Measurements from ENCODE around the gene PRDM15. TPM values are rescaled to one million over a fixed set of nuclear protein-coding genes. Genes with fewer than 3 reads are reported as not detected.

PRDM15 gene
- total RNA-seq, 1 experiment from 2014 or later = 3.0 TPM

DNA sequence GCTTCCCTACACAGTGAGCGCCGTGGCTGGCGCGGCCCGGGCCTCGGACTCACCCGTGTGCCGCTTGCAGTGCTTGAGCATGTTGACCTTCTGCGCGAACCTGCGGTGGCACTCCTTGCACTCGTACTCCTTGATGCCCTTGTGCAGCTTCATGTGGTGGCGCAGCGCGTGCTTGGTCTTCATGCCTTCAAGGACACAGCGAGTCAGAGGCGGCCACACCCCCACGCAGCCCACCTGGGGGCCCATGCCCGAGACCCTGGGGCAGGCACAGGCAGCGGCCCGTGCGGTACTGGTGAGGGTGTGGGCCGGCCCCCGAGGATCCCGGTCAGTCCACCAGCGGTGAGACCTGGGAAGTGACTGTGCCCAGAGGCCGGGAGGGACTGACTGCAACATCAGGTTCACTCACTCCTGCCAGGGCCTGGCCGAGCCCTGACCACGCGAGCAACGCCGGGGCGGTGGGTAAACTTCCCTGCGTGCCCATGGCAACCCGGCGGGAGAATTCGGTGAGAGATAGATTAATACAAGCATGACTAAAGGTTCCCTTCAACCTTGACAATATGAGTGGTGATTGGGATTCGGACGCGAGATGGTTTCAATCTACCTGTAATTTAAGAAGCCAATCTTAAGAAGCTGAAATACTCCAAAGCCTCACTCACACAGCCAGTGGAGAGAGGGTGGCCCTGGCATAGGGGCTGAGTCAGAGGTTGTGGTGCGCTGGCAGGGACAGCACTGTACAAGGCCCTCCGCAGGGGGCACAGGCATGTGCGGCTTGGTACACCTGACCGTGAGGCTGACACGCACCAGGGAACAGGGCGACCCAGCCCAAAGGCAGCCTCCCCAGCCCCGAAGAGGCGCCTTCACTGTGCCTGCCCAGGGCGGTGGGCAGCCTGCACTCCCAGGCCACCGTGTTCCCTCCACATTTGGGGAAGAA, 63.2 kb downstream of the PRDM15 start:
- H3K4me2 ChIP-seq (ENCODE audit: low read depth, low read length, poor library complexity, severe bottlenecking) = no peak overlapping the region
- no peak overlapping the region for H3K4me3 ChIP-seq (ENCODE audit: low read length)
- H4K20me1 ChIP-seq (ENCODE audit: insufficient read depth, low read depth, low read length) = no peaks in the 10 kb centered on the region
- H3K4me1 ChIP-seq (ENCODE audit: low read length) = peaks cover 6% of the 10 kb centered on the region
- no peaks in the 10 kb centered on the region for H3K9me3 ChIP-seq (ENCODE audit: low read length)
- no peak for DNase-seq
- H3K9ac ChIP-seq (ENCODE audit: low read length) = no peak overlapping the region
- 0 out of 2 replicates have a peak, but pooled peaks cover 2% of the 10 kb centered on the region for H3K36me3 ChIP-seq (ENCODE audit: insufficient read depth, low read length)
- H3K27me3 ChIP-seq (ENCODE audit: low read length) = no peaks in the 10 kb centered on the region
- no peak overlapping the region for H3K27ac ChIP-seq (ENCODE audit: low read length)
- H3K79me2 ChIP-seq (ENCODE audit: low read length) = no peaks in the 10 kb centered on the region
- no peaks in the 10 kb centered on the region for H3K9me2 ChIP-seq (replicated peaks; ENCODE audit: insufficient read depth, low read length)
- H2AFZ ChIP-seq (ENCODE audit: low read length) = no peak overlapping the region

DNA sequence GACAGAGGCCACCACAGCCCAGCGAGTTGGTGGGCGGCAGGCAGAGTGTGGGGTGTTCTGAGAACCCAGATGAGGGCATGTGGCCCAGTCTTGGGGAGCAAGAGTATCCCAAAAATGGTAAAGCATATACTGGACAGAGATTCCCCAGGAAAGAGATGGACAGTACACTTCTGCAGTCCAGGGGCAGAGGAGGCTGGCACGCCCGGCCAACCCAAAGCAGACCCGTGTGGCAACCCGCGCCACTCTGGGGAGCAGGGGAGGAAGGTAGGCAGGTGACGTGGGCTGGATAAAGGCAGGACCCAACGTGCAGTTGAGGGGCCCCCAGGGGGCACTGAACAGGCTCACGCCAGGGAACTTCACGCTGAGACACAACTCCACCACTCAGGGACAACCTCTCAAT, 65.9 kb downstream of the PRDM15 start:
- no peak overlapping the region for H2AFZ ChIP-seq (ENCODE audit: low read length)
- no peaks in the 10 kb centered on the region for H3K27me3 ChIP-seq (ENCODE audit: low read length)
- no peak overlapping the region for H3K4me2 ChIP-seq (ENCODE audit: low read depth, low read length, poor library complexity, severe bottlenecking)
- no peaks in the 10 kb centered on the region for H3K79me2 ChIP-seq (ENCODE audit: low read length)
- H3K9me2 ChIP-seq (replicated peaks; ENCODE audit: insufficient read depth, low read length) = no peaks in the 10 kb centered on the region
- no peaks in the 10 kb centered on the region for H4K20me1 ChIP-seq (ENCODE audit: insufficient read depth, low read depth, low read length)
- H3K9ac ChIP-seq (ENCODE audit: low read length) = no peak overlapping the region
- no peak for DNase-seq
- H3K4me3 ChIP-seq (ENCODE audit: low read length) = no peak overlapping the region
- H3K36me3 ChIP-seq (ENCODE audit: insufficient read depth, low read length) = peaks cover 4% of the 10 kb centered on the region; the same call in 1 of the 2 replicates
- H3K9me3 ChIP-seq (ENCODE audit: low read length) = no peaks in the 10 kb centered on the region
- no peak overlapping the region for H3K27ac ChIP-seq (ENCODE audit: low read length)
- H3K4me1 ChIP-seq (ENCODE audit: low read length) = peaks cover 6% of the 10 kb centered on the region

DNA sequence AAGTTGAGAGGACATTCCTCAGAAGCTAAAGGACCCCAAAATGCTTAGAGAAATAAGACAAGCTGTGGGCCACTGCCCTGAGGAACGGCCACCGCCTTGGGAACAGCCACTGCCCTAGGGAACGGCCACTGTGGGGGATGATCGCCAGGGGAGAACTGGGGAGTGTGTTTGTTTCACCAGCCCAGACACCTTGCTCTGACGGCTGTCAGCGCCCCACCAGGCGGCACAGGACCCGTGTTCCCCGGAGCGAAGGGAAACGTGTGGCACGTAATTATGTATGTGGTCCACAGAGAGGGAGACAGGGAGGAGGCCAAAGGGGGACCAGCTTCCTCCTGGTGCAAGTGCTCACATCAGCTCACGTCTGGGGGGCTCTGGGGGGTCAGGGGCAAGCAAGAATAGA, 66.5 kb downstream of the PRDM15 start:
- no peaks in the 10 kb centered on the region for H4K20me1 ChIP-seq (ENCODE audit: insufficient read depth, low read depth, low read length)
- H2AFZ ChIP-seq (ENCODE audit: low read length) = no peak overlapping the region
- no peak overlapping the region for H3K4me3 ChIP-seq (ENCODE audit: low read length)
- peaks cover 6% of the 10 kb centered on the region for H3K4me1 ChIP-seq (ENCODE audit: low read length)
- no peaks in the 10 kb centered on the region for H3K79me2 ChIP-seq (ENCODE audit: low read length)
- H3K27me3 ChIP-seq (ENCODE audit: low read length) = no peaks in the 10 kb centered on the region
- no peak overlapping the region for H3K9ac ChIP-seq (ENCODE audit: low read length)
- DNase-seq = no peak
- no peaks in the 10 kb centered on the region for H3K9me3 ChIP-seq (ENCODE audit: low read length)
- H3K27ac ChIP-seq (ENCODE audit: low read length) = no peak overlapping the region
- no peaks in the 10 kb centered on the region for H3K9me2 ChIP-seq (replicated peaks; ENCODE audit: insufficient read depth, low read length)
- no peak overlapping the region for H3K4me2 ChIP-seq (ENCODE audit: low read depth, low read length, poor library complexity, severe bottlenecking)
- H3K36me3 ChIP-seq (ENCODE audit: insufficient read depth, low read length) = peaks cover 4% of the 10 kb centered on the region; the same call in 1 of the 2 replicates

DNA sequence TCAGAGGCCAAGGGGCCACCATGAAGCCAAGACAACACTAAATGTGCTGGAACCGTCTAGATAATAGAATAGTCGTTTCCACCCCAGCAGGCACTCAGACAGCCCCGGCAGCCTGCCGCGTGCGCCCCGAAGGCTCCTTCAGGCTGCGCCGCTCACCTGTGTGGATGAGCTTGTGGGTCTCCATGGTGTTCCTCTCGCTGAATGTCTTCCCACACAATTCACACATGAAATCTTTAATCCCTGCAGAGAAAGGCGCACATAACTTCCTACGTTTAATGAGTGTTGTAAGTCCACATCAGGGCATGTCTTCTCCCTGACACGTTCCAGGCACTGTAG, 68.6 kb downstream of the PRDM15 start:
- no peaks in the 10 kb centered on the region for H4K20me1 ChIP-seq (ENCODE audit: insufficient read depth, low read depth, low read length)
- peaks cover 4% of the 10 kb centered on the region; the same call in 1 of the 2 replicates for H3K9me3 ChIP-seq (ENCODE audit: low read length)
- H3K9ac ChIP-seq (ENCODE audit: low read length) = no peak overlapping the region
- no peaks in the 10 kb centered on the region for H3K9me2 ChIP-seq (replicated peaks; ENCODE audit: insufficient read depth, low read length)
- no peaks in the 10 kb centered on the region for H3K4me1 ChIP-seq (ENCODE audit: low read length)
- no peak overlapping the region for H3K4me2 ChIP-seq (ENCODE audit: low read depth, low read length, poor library complexity, severe bottlenecking)
- H3K79me2 ChIP-seq (ENCODE audit: low read length) = no peaks in the 10 kb centered on the region
- H3K27ac ChIP-seq (ENCODE audit: low read length) = no peak overlapping the region
- no peaks in the 10 kb centered on the region for H3K27me3 ChIP-seq (ENCODE audit: low read length)
- peaks cover 4% of the 10 kb centered on the region; the same call in 1 of the 2 replicates for H3K36me3 ChIP-seq (ENCODE audit: insufficient read depth, low read length)
- H2AFZ ChIP-seq (ENCODE audit: low read length) = no peak overlapping the region
- no peak for DNase-seq
- no peak overlapping the region for H3K4me3 ChIP-seq (ENCODE audit: low read length)

DNA sequence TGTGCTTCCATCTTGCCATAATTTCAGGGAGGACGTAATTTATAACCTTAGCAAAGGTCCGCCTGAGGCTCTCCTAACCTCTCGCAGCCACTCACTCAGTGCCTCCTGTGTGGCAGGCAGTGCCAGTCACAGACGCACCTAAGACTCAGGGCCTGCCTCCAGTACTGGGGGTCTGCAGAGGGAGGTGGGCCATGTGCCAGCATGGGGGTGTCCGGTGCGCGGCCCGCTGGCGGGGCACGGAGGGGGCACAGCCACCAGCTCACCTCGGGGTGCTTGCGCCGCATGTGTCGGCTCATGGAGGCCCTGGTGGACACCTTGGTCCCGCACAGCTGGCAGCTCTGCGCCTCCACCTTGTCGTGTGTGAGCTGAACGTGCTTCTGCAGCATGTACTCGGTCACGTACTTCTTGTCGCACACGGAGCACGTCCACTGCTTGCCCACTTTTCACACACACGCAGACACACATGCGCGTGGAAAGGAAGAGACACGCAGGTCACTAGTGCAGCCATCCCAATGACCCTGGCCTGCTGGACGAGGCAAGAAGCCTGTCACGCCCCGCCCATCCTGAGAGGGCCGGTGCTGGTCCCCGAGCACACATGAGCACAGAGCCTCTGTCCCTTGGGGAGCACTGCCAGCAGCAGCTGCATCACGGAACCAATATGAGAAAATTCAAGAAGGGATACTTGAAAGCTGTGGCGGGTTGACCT, 69.1 kb downstream of the PRDM15 start:
- H3K9me3 ChIP-seq (ENCODE audit: low read length) = peaks cover 4% of the 10 kb centered on the region; the same call in 1 of the 2 replicates

DNA sequence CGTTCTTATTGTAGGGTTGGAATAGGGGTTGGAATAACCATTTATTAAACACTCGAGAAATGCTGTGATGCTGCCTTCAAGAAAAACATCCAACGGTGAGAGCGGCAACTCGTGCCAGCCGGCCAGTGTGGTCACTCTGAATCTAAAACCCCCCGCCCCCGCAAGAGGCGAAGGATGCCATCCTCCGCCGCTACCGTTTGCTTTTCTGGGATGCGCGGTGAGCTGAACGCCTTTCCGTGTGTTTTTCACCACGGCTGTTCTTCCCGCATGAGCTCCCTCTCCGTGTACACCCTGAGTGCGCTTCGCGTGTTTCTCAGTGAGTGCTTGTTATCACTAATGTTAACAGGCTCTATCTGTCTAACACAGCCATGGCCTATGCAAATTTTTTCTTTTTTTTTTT, 70.3 kb downstream of the PRDM15 start:
- Histone ChIP-seq H3K4me2 (ENCODE audit: low read depth, low read length, poor library complexity, severe bottlenecking) (no peak overlapping the region), H3K36me3 (ENCODE audit: insufficient read depth, low read length) (peaks cover 4% of the 10 kb centered on the region; the same call in 1 of the 2 replicates), H3K4me1 (ENCODE audit: low read length) (no peaks in the 10 kb centered on the region), H3K79me2 (ENCODE audit: low read length) (no peaks in the 10 kb centered on the region), H4K20me1 (ENCODE audit: insufficient read depth, low read depth, low read length) (no peaks in the 10 kb centered on the region), H3K9ac (ENCODE audit: low read length) (no peak overlapping the region), H3K9me3 (ENCODE audit: low read length) (peaks cover 4% of the 10 kb centered on the region; the same call in 1 of the 2 replicates), H3K4me3 (ENCODE audit: low read length) (no peak overlapping the region), H3K27ac (ENCODE audit: low read length) (no peak overlapping the region), H3K27me3 (ENCODE audit: low read length) (no peaks in the 10 kb centered on the region), H2AFZ (ENCODE audit: low read length) (no peak overlapping the region), H3K9me2 (replicated peaks; ENCODE audit: insufficient read depth, low read length) (no peaks in the 10 kb centered on the region)
- no peak for DNase-seq

More for the DNA sequence above, 69.1 kb downstream of the PRDM15 start:
- H3K9ac ChIP-seq (ENCODE audit: low read length) = no peak overlapping the region
- H4K20me1 ChIP-seq (ENCODE audit: insufficient read depth, low read depth, low read length) = no peaks in the 10 kb centered on the region
- no peak overlapping the region for H3K4me2 ChIP-seq (ENCODE audit: low read depth, low read length, poor library complexity, severe bottlenecking)
- no peak overlapping the region for H3K4me3 ChIP-seq (ENCODE audit: low read length)
- H3K9me2 ChIP-seq (replicated peaks; ENCODE audit: insufficient read depth, low read length) = no peaks in the 10 kb centered on the region
- no peak overlapping the region for H3K27ac ChIP-seq (ENCODE audit: low read length)
- no peaks in the 10 kb centered on the region for H3K4me1 ChIP-seq (ENCODE audit: low read length)
- H2AFZ ChIP-seq (ENCODE audit: low read length) = no peak overlapping the region
- no peaks in the 10 kb centered on the region for H3K27me3 ChIP-seq (ENCODE audit: low read length)
- H3K79me2 ChIP-seq (ENCODE audit: low read length) = no peaks in the 10 kb centered on the region
- no peak for DNase-seq
- H3K36me3 ChIP-seq (ENCODE audit: insufficient read depth, low read length) = peaks cover 4% of the 10 kb centered on the region; the same call in 1 of the 2 replicates

DNA sequence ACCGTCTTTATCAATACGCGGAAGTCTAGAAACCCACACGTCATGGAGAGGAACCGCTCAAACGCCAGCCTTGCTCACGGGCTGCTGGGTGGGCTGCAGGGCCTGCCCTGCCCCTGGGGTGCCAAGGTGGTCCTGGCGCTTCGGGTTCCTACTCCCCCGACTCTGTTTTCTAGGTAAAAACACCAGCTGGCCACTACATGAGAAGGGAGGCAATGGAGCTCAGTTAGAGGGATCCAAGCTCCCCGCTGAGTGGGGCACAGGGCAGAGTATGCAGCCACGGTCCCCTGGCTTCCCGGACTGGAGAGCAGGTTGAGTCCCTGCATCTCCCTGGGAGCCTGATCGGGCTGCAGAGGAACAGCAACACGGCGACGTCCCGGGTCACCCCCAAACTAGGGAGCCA, 71.0 kb downstream of the PRDM15 start:
- Histone ChIP-seq H3K4me2 (ENCODE audit: low read depth, low read length, poor library complexity, severe bottlenecking) (no peak overlapping the region), H3K9me3 (ENCODE audit: low read length) (peaks cover 4% of the 10 kb centered on the region; the same call in 1 of the 2 replicates), H2AFZ (ENCODE audit: low read length) (no peak overlapping the region), H3K9ac (ENCODE audit: low read length) (no peak overlapping the region), H3K27me3 (ENCODE audit: low read length) (no peaks in the 10 kb centered on the region), H4K20me1 (ENCODE audit: insufficient read depth, low read depth, low read length) (no peaks in the 10 kb centered on the region), H3K9me2 (replicated peaks; ENCODE audit: insufficient read depth, low read length) (no peaks in the 10 kb centered on the region), H3K36me3 (ENCODE audit: insufficient read depth, low read length) (peaks cover 4% of the 10 kb centered on the region; the same call in 1 of the 2 replicates), H3K4me1 (ENCODE audit: low read length) (no peaks in the 10 kb centered on the region), H3K27ac (ENCODE audit: low read length) (no peak overlapping the region), H3K4me3 (ENCODE audit: low read length) (no peak overlapping the region), H3K79me2 (ENCODE audit: low read length) (no peaks in the 10 kb centered on the region)
- DNase-seq = no peak

DNA sequence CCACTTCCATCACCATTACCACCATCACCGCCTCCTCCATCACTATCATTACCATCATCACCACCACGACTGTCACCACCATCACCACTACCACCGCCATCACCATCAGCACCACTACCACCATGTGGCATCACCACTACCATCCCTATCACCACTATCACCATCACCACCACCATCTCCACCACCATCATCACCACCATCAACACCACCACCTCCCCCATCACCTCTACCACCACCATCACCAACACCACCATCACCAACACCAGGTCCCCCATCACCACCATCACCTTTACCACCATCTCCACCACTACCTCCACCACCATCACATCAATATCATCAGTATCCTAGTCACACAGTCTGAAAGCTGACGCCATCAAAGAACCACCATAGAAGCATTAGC, 72.4 kb downstream of the PRDM15 start:
- Histone ChIP-seq H3K9me2 (replicated peaks; ENCODE audit: insufficient read depth, low read length) (no peaks in the 10 kb centered on the region), H3K4me1 (ENCODE audit: low read length) (no peaks in the 10 kb centered on the region), H3K9me3 (ENCODE audit: low read length) (peaks cover 4% of the 10 kb centered on the region; the same call in 1 of the 2 replicates), H3K27me3 (ENCODE audit: low read length) (no peaks in the 10 kb centered on the region), H2AFZ (ENCODE audit: low read length) (no peak overlapping the region), H4K20me1 (ENCODE audit: insufficient read depth, low read depth, low read length) (no peaks in the 10 kb centered on the region), H3K36me3 (ENCODE audit: insufficient read depth, low read length) (peaks cover 4% of the 10 kb centered on the region; the same call in 1 of the 2 replicates), H3K79me2 (ENCODE audit: low read length) (no peaks in the 10 kb centered on the region), H3K4me2 (ENCODE audit: low read depth, low read length, poor library complexity, severe bottlenecking) (no peak overlapping the region), H3K9ac (ENCODE audit: low read length) (no peak overlapping the region), H3K4me3 (ENCODE audit: low read length) (no peak overlapping the region), H3K27ac (ENCODE audit: low read length) (no peak overlapping the region)
- no peak for DNase-seq
